IPS-15b (cell line): ENCODE data around the gene CKAP4.

ENCODE experiments used
- H3K27me3 ChIP-seq: one replicate; pipeline ENCODE4 v1.6.1; 2013; ENCODE audit warnings: low read length; ENCODE audit not compliant: control insufficient read depth, insufficient read depth
- H3K36me3 ChIP-seq: one replicate; pipeline ENCODE4 v1.6.1; 2013; ENCODE audit warnings: low read length; ENCODE audit not compliant: control insufficient read depth, insufficient read depth
- H3K4me1 ChIP-seq: one replicate; pipeline ENCODE4 v1.6.1; 2013; ENCODE audit warnings: mild to moderate bottlenecking, low read length; ENCODE audit not compliant: control insufficient read depth, insufficient read depth
- H3K4me3 ChIP-seq: one replicate; pipeline ENCODE4 v1.5.1; 2013; ENCODE audit warnings: low read depth, low read length
- H3K9ac ChIP-seq: one replicate; pipeline ENCODE4 v1.6.1; 2013; ENCODE audit warnings: low read depth, mild to moderate bottlenecking, low read length
- H3K9me3 ChIP-seq: one replicate; pipeline ENCODE4 v1.6.1; 2013; ENCODE audit warnings: mild to moderate bottlenecking, low read length; ENCODE audit not compliant: control insufficient read depth, insufficient read depth

Gene CKAP4

GRCh38 chr12:106234449-106234848 lies 13.4 kb downstream of the CKAP4 start:
- no peaks in the 10 kb centered on the region for H3K9me3 ChIP-seq
- no peak overlapping the region for H3K4me3 ChIP-seq
- no peaks in the 10 kb centered on the region for H3K4me1 ChIP-seq
- H3K9ac ChIP-seq: no peak overlapping the region
- H3K27me3 ChIP-seq: no peaks in the 10 kb centered on the region
- peaks cover 8% of the 10 kb centered on the region for H3K36me3 ChIP-seq

- no peaks in the 10 kb centered on the region for H3K4me1 ChIP-seq
Measured at GRCh38 chr12:106233011-106233410, 14.8 kb downstream of the CKAP4 start.

GRCh38 chr12:106229036-106229591 lies 18.7 kb downstream of the CKAP4 start:
- Histone ChIP-seq H3K9me3 (no peaks in the 10 kb centered on the region), H3K9ac (no peak overlapping the region), H3K27me3 (no peaks in the 10 kb centered on the region), H3K4me1 (no peaks in the 10 kb centered on the region), H3K4me3 (no peak overlapping the region), H3K36me3 (no peaks in the 10 kb centered on the region)

More at GRCh38 chr12:106233011-106233410, 14.8 kb downstream of the CKAP4 start:
- Histone ChIP-seq H3K36me3 (no peaks in the 10 kb centered on the region), H3K4me3 (no peak overlapping the region), H3K9me3 (no peaks in the 10 kb centered on the region), H3K27me3 (no peaks in the 10 kb centered on the region), H3K9ac (no peak overlapping the region)

- no peaks in the 10 kb centered on the region for H3K9me3 ChIP-seq
- no peak overlapping the region for H3K4me3 ChIP-seq
- H3K27me3 ChIP-seq: no peaks in the 10 kb centered on the region
- no peaks in the 10 kb centered on the region for H3K36me3 ChIP-seq
- H3K9ac ChIP-seq: no peak overlapping the region
- H3K4me1 ChIP-seq: no peaks in the 10 kb centered on the region
Measured at GRCh38 chr12:106228320-106228710, 19.5 kb downstream of the CKAP4 start.

- H3K36me3 ChIP-seq: no peaks in the 10 kb centered on the region
- H3K27me3 ChIP-seq: no peaks in the 10 kb centered on the region
- H3K9ac ChIP-seq: no peak overlapping the region
- no peak overlapping the region for H3K4me3 ChIP-seq
- no peaks in the 10 kb centered on the region for H3K4me1 ChIP-seq
- H3K9me3 ChIP-seq: no peaks in the 10 kb centered on the region
Measured at GRCh38 chr12:106227641-106228319, 20.0 kb downstream of the CKAP4 start.

- Histone ChIP-seq H3K4me3 (no peak overlapping the region), H3K27me3 (no peaks in the 10 kb centered on the region), H3K9me3 (no peaks in the 10 kb centered on the region), H3K36me3 (no peaks in the 10 kb centered on the region), H3K9ac (no peak overlapping the region), H3K4me1 (no peaks in the 10 kb centered on the region)
Measured at GRCh38 chr12:106226884-106227640, 20.8 kb downstream of the CKAP4 start.

GRCh38 chr12:106224355-106224706 lies 23.5 kb downstream of the CKAP4 start:
- Histone ChIP-seq H3K9ac (no peak overlapping the region), H3K27me3 (no peaks in the 10 kb centered on the region), H3K4me3 (no peak overlapping the region), H3K36me3 (no peaks in the 10 kb centered on the region), H3K4me1 (no peaks in the 10 kb centered on the region), H3K9me3 (no peaks in the 10 kb centered on the region)

GRCh38 chr12:106223485-106224354 lies 24.1 kb downstream of the CKAP4 start:
- no peaks in the 10 kb centered on the region for H3K36me3 ChIP-seq
- H3K4me1 ChIP-seq: no peaks in the 10 kb centered on the region
- no peaks in the 10 kb centered on the region for H3K27me3 ChIP-seq
- no peak overlapping the region for H3K4me3 ChIP-seq
- H3K9ac ChIP-seq: no peak overlapping the region
- H3K9me3 ChIP-seq: no peaks in the 10 kb centered on the region

- Histone ChIP-seq H3K4me1 (no peaks in the 10 kb centered on the region), H3K9me3 (no peaks in the 10 kb centered on the region), H3K9ac (no peak overlapping the region), H3K36me3 (no peaks in the 10 kb centered on the region), H3K4me3 (no peak overlapping the region), H3K27me3 (no peaks in the 10 kb centered on the region)
Measured at GRCh38 chr12:106220536-106220935, 27.3 kb downstream of the CKAP4 start.

GRCh38 chr12:106219043-106219442 lies 28.8 kb downstream of the CKAP4 start:
- H3K36me3 ChIP-seq: no peaks in the 10 kb centered on the region
- H3K9ac ChIP-seq: no peak overlapping the region
- no peaks in the 10 kb centered on the region for H3K27me3 ChIP-seq
- no peak overlapping the region for H3K4me3 ChIP-seq
- no peaks in the 10 kb centered on the region for H3K4me1 ChIP-seq
- no peaks in the 10 kb centered on the region for H3K9me3 ChIP-seq

- Histone ChIP-seq H3K36me3 (no peaks in the 10 kb centered on the region), H3K4me1 (no peaks in the 10 kb centered on the region), H3K9ac (no peak overlapping the region), H3K9me3 (no peaks in the 10 kb centered on the region), H3K27me3 (no peaks in the 10 kb centered on the region), H3K4me3 (no peak overlapping the region)
Measured at GRCh38 chr12:106217706-106218105, 30.1 kb downstream of the CKAP4 start.
